Hematopoietic multipotent progenitor cell treated with erythropoietin and hydrocortisone succinate and interleukin-3 and kit ligand, for 4 days (in vitro differentiated cells): ENCODE measurements around the gene EFHC2.
"Not testable (repeated sequence)": the region's sequence is repeated elsewhere in the genome, so short reads cannot be mapped to it uniquely, and the experiment has no call there.

Experiments used
- DNase-seq: peaks from one replicate; pipeline ENCODE4 v3.0.0-alpha.2; 2015

Gene EFHC2

DNA sequence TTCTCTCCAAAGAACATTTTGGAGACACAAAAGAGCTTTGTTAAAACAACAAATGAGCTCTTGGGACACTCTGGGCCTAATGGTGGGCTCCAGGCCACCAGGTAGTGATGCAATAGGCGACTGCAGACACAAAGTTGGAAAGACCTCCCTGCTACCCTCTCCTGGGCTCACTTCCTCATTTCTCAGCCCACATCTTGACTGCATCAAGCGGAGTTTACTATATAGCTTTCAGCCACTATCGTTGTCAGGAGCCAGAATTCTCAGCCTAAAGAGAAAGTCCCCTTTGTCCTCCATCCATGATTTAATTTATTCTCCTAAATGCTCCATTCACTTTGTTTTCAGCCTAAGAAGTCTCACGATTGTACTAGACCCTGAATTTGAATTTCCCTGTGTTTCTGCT lies 114.9 kb downstream of the EFHC2 start:
- peak; percentile 61 for DNase-seq

DNA sequence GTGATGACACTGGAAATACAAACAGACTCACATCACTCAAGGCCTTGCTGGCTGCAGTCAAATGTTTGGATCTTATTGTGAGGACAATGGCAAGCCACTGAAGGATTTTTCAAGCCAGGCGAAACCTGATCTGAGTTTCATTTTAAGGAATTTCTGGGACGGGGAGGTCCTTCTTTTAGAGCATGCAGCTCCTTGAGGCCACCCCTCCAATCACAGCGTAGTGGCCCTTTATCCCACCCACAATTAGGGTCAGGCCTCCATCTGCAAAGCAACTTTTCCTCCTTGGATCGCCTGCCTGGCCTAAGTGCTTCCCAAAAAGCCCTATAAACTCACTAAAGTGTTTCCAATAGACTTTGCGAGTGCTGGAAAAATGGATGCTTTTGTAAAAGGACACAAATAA lies 115.5 kb downstream of the EFHC2 start:
- no peak for DNase-seq

- no peak for DNase-seq
These were observed 117.8 kb downstream of the EFHC2 start for GRCh38 chrX:44225667-44226066.

GRCh38 chrX:44224760-44225159 lies 118.7 kb downstream of the EFHC2 start:
- DNase-seq, result no peak

DNA sequence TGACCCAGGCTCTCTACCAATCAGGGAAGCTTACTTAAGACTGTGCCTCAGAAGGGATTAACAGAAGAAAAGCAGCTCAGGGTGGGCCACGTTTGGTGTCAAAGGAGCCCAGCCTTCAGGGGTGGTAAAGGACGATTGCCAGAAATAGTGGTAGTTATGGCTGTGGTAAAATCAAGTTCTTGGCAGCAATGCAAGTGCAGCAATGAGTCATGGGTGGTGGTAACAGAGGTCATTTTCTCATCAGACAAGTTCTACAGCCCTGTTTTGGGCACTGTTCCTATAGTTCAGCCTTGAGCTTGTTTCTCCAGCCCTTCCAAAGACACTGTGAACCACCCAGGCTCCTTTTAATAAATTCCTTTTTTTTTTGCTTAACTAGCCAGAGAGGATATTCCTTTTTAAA lies 120.3 kb downstream of the EFHC2 start:
- no peak for DNase-seq

DNA sequence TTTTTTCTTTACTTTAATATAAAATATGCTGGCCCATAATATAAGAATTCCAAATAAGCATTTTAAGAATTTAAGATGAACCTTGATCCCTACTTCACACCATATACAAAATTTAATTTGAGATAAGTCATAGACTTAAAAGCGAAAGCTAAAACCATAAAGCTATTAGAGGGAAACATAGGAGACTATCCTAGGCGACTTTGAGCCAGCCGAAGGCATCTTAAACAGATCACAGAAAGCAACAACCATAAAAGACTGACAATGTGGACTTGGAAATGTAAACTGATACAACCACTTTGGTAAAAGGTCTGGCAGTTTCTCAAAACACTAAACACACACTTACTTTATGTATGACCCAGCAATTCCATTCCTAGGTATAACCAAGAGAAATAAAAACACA lies 125.0 kb downstream of the EFHC2 start:
- no peak for DNase-seq

GRCh38 chrX:44216171-44216570 lies 127.3 kb downstream of the EFHC2 start:
- DNase-seq, result no peak

GRCh38 chrX:44203791-44204190 lies 139.7 kb downstream of the EFHC2 start:
- no peak for DNase-seq

DNA sequence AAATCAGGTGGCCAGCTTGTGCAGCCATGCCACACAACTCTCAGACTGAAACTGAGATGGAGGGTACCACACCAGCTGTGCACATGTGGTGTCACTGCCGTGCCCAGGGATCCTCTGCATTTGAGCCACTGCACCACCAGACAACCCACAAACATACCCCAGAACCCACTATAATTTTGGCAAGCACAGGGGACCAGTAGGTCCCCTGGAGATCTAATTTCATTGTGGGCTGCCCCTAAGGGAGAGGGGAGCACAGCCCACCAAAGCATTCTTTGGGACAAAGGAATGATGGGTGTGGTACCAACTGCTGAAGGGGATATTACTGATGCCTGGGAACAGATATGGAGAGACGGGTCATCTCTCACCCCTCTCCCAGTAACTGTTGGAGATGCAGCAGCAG lies 140.9 kb downstream of the EFHC2 start:
- DNase-seq, result no peak

DNA sequence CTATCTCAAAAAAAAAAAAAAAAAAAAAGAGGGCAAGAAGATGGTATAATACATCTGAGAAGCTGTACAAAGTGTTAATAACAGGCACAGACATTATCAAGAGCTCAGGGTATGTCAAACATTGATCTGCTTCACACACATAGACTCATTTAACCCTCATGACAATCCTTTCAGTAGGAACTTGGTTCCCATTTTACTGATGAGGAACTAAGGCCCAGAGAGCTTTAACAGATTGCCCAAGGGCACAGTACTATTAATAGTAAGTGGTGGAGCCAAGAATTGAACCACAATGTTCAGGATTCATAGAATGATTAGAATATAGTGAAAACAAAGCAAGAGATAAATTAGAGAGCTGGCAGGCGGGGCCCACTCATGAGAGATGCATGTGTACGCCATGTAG lies 154.4 kb downstream of the EFHC2 start:
- DNase-seq, result no peak

DNA sequence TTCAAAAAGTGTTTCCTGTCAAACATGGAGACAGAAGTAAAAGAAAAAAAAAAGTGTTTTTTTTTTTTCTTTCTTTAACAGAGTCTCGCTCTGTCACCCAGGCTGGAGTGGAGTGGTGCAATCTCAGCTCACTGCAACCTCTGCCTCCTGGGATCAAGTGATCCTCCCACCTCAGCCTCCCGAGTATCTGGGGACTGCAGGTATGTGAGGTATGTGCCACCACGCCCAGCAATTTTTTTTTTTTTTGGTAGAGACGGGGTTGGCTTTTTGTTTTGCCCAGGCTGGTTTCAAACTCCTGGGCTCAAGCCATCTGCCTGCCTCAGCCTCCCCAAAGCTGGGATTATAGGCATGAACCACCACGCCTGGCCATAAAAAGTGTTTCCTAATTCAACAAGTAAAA lies 155.6 kb downstream of the EFHC2 start:
- DNase-seq, result not testable (repeated sequence)

DNA sequence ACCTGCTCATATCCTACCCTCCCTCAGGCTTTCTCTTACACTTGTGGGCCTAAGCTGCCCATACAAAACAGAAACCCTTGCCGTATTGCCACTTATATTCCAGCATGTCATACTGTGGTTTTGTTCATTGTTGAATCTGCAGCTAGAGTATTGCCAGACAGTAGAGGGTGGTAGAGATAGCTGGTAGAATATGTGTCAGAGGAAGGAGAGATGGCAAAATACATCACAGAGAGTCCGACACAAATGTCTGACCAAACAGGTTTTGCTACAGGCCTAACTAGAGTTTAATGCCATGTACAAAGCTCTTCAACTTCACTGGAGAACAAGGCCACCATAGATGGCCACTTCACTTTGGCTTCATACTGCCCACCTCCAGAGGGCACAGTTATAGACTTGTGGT lies 160.1 kb downstream of the EFHC2 start:
- peak; percentile 14 for DNase-seq

DNA sequence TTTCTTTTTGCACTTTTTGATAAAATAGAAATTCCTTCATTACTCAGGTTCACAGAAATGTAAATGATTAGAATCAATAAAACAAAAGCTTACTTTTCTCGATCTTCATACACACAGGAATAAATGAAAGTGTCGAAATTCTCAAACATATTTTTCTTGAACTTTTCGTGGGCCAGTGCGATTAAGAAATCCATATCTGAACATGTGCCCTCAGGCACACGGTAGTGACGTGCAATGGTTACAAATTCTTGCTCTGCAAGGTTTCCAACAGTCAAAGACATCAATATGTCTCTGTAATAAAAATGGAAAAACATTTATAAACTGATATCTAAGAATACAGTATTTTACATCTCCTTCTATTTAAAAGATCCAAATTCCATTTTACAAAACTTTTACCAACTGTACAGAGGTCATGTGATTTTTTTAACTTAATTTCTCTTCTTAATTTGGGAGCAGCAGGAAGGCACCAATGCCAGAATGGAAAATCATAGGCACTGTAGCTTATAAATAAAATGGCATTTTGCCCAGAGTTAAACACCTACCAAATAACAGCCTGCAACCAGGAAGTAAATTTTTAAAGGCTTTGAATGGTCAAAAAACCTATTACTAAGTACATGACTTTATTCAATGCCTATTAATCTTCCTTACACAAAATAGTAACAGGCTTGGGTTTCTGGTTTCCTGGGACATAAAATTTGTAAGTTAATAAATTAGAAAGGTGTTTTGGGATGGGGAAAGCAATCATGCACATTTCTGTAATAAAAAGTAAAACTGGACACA lies 165.0 kb downstream of the EFHC2 start:
- DNase-seq, result no peak

DNA sequence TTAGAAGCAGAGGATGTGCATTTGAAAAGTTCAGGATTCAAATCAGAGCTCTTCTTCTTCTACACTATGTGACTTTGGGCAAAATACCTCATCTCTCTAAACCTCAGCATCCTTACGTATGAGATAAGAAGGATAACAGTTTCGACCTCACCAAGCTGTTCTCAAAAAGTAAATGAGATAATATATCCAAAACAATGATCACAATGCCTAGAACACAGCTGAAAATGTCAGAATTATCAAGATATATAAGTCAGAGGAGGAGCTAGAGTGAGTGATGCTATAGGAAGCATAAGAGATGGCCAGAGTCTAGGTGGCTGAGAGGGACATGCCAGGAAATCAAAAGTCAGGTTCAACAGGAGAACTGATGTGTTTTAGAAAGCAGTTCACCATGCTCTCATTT lies 168.0 kb downstream of the EFHC2 start:
- DNase-seq, result no peak

- DNase-seq, result no peak
These were observed 169.4 kb downstream of the EFHC2 start for GRCh38 chrX:44174061-44174460.

DNA sequence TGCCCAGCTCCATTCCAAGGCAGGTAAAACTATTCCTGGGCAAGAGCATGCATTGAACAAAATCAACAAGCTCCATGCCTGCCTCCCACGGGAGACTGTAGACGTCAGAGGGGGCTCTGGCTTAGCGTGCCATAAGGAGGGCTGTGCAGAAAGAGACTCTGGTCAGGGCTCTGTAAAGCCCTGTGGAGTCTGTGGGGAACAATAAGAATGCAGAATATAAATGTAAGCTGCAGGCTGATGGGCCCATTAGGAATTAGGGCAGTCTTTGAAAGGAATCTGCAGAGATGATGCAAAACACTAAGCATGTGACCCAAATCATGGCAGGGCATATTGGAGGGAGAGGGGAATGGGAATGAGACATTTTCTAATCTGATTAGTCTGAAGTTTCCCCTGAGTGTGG lies 170.3 kb downstream of the EFHC2 start:
- DNase-seq, result no peak

- no peak for DNase-seq
These were observed 176.4 kb downstream of the EFHC2 start for GRCh38 chrX:44167116-44167515.

DNA sequence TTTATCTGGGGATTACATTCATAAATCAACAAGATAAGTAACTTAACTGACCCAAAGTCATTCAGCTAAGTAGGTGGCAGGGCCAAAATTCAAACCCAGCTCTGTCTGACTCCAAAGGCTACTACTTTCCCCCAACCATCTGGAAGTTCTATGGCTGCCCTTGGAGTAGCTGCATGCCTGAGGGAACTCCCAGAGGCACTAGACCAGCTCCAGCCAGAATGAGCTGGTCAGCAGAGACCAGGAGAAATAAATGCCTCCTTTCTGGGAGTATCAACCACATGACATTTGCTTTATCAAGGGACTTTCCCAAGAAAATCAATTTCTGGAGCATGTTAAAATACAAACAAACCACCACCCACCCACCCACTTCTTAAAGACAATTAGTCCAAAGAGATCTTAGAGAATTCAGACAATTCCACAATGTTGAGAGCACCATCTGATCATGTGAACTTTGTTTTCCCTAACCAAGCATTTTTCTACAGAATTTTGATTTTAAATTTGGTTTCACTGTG lies 180.5 kb downstream of the EFHC2 start:
- no peak for DNase-seq

DNA sequence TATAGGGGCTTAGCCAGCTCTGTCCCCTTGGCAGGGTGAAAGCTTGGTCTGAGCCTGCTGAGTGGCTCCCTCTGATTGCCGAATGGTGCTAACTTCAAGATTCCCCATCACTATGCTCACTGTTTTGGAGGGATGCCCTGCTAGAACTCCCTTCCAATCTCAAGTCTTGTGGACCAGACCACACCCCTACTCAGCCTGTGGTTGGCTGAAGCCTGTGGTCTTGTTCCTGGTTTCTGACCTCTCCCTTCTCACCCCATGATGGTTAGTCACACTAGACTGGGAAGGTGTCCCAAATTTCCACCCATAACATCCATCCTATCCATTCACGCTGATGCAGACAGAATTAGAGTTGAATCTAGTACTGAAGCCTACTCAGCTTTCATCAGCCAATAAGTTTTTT lies 185.6 kb downstream of the EFHC2 start:
- DNase-seq, result no peak

GRCh38 chrX:44157283-44157682 lies 186.2 kb downstream of the EFHC2 start:
- no peak for DNase-seq

DNA sequence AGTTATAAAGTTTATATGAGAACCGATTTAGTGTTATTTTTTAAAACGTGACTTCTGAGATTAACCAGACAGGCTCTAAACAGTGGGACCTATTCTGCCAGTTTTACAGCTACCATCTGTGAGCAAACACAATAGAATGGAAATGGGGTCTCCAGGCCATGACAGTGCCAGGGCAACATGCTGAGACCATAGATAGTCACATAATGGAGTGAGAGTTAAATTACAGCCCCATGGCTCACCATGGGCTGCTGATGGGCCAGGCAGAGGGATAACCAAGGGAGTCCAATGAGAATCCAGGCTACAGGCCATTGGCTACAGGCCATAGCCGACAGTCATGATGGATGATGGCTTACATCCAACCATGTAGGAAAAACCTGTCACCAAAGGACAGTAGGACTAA lies 186.7 kb downstream of the EFHC2 start:
- no peak for DNase-seq

DNA sequence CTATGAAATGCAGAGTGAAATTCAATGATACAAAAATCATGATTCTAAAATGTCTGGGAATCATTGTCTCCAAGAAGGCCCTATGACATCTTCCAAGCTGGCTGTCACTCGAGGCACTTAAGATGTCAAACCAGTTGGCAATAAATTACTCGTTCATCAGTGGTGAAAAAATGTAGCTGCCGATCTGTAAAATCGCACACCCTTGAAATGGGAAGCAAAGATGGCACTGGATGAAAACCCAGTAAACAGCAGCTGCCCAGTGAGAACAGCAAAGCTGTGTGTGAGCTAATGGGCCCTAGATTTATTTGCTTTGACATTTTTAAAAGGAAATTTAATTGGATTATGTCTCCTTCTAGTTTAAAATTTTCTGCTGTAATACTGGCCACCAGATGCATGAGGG lies 188.3 kb downstream of the EFHC2 start:
- DNase-seq, result no peak

GRCh38 chrX:44152852-44153251 lies 190.6 kb downstream of the EFHC2 start:
- DNase-seq, result peak; percentile 39

DNA sequence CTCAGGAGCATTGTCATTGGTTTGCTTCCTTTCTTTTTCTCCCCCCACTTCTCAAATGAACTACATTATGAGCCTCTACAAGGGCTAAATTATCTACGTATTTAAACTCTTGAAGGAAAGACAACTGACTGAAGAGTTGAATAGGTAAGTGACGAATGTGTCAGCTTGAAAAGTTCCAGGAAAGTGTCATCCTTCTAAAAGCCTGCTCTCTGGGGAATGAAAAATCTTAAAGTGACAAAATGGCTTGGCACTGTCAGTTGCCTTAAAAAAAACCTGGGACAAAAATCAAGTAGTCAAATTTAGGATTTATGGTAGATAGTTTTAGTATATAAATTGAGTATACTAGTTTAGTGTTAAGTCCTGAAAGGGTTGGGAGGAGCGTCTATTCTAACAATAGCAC lies 196.3 kb downstream of the EFHC2 start:
- DNase-seq, result no peak
